Right atrium auricular region (tissue), 2 donors: ENCODE results near the gene TBC1D2. TPM values are rescaled to one million over a fixed set of nuclear protein-coding genes. Genes with fewer than 3 reads are reported as not detected.

Experiments used
- DNase-seq: peaks from one replicate; pipeline ENCODE4 v3.0.0-alpha.2; 2019; ENCODE audit warnings: low spot score
- H3K27ac ChIP-seq, 2 donors: fragments of 200-600 bp; sonication (generic); 1 replicate in 1 of 2; 2 replicates in 1 of 2; pipeline ENCODE4 v1.5.1; 2016 to 2019
- H3K27me3 ChIP-seq, 2 donors: fragments of 200-600 bp; sonication (generic); one replicate each; pipeline versions ENCODE4 v1.5.1 to v1.6.0; 2017 to 2019
- H3K36me3 ChIP-seq: fragments of 200-600 bp; sonication (generic); one replicate; pipeline ENCODE4 v1.5.1; 2016
- H3K4me1 ChIP-seq, 2 donors: fragments of 200-600 bp; sonication (generic); one replicate each; pipeline versions ENCODE4 v1.5.1 to v1.6.0; 2017 to 2019
- H3K4me3 ChIP-seq, 2 donors: fragments of 200-600 bp; sonication (generic); 1 replicate in 1 of 2; 2 replicates in 1 of 2; pipeline ENCODE4 v1.5.1; 2017 to 2019; ENCODE audit warnings: mild to moderate bottlenecking in 1 of 2, moderate library complexity in 1 of 2
- H3K9me3 ChIP-seq, 2 donors: fragments of 200-600 bp; sonication (generic); one replicate each; pipeline ENCODE4 v1.5.1; 2019
- total RNA-seq, 2 donors: library from RNA; depleted of rRNA; stranded (reverse); fragments of >200 nt; gene quantifications; one replicate each; pipeline ENCODE4 v1.1.0, GENCODE V29; 2016
- TF ChIP-seq, protein P1 (sequence below), 2 donors: fragments of 200-600 bp; sonication (generic); IDR thresholded peaks; one replicate each; pipeline ENCODE4 v1.5.1; 2019; ENCODE audit warnings: antibody characterized with exemption in 2 of 2

TBC1D2 gene
- total RNA-seq, 2 donors from 2014 or later, result 2.6 to 4.6 TPM

DNA sequence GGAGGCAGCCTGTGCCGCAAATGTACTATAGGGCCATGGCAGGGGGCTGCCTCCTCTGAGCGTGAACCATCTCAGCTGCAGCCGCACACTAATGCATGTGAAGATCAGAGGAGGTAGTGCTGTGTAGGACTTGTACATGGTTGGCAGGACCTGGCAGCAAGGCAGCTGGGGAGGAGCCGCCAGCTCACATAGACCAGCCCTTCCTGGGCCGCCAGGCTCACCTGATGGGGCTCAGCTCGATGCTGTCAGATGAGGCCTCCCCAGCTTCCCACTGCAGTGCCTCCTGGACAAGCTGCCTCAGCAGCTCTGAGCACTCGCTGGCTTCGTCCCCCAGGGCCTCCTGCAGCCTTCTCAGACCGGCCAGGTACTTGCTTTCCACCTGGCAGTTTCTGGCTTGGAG, 45.0 kb downstream of the TBC1D2 start:
- H3K27ac ChIP-seq, result no peak overlapping the region
- H3K9me3 ChIP-seq, result no peaks in the 10 kb centered on the region
- H3K4me3 ChIP-seq, result no peak overlapping the region
- no peaks in the 10 kb centered on the region for H3K27me3 ChIP-seq
- TF ChIP-seq, protein P1, sequence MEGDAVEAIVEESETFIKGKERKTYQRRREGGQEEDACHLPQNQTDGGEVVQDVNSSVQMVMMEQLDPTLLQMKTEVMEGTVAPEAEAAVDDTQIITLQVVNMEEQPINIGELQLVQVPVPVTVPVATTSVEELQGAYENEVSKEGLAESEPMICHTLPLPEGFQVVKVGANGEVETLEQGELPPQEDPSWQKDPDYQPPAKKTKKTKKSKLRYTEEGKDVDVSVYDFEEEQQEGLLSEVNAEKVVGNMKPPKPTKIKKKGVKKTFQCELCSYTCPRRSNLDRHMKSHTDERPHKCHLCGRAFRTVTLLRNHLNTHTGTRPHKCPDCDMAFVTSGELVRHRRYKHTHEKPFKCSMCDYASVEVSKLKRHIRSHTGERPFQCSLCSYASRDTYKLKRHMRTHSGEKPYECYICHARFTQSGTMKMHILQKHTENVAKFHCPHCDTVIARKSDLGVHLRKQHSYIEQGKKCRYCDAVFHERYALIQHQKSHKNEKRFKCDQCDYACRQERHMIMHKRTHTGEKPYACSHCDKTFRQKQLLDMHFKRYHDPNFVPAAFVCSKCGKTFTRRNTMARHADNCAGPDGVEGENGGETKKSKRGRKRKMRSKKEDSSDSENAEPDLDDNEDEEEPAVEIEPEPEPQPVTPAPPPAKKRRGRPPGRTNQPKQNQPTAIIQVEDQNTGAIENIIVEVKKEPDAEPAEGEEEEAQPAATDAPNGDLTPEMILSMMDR (IDR thresholded peaks at IDR 0.05), result no peak
- H3K4me1 ChIP-seq, result no peaks in the 10 kb centered on the region
- no peaks in the 10 kb centered on the region for H3K36me3 ChIP-seq
- DNase-seq, result no peak

DNA sequence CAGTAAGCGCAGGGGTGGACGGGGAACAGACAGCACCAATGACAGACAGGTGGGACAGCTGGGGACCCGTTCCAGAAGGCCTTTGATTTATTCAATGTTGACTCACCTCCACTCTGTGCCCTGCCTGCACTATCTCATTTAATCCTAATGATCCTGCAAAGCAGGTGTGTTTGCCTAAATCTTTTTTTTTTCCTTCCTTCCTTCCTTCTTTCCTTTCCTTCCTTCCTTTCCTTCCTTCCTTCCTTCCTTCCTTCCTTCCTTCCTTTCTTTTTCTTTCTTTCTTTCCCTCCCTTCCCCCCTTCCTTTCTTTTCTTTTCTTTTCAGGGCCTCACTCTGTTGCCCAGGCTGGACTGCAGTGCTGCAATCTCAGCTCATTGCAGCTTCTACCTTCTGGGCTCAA, 45.9 kb downstream of the TBC1D2 start:
- Histone ChIP-seq H3K9me3 (no peaks in the 10 kb centered on the region), H3K4me3 (no peak overlapping the region), H3K36me3 (no peaks in the 10 kb centered on the region), H3K27me3 (no peaks in the 10 kb centered on the region), H3K27ac (no peak overlapping the region), H3K4me1 (no peaks in the 10 kb centered on the region)
- TF ChIP-seq, protein P1 (IDR thresholded peaks at IDR 0.05), result no peak
- no peak for DNase-seq

DNA sequence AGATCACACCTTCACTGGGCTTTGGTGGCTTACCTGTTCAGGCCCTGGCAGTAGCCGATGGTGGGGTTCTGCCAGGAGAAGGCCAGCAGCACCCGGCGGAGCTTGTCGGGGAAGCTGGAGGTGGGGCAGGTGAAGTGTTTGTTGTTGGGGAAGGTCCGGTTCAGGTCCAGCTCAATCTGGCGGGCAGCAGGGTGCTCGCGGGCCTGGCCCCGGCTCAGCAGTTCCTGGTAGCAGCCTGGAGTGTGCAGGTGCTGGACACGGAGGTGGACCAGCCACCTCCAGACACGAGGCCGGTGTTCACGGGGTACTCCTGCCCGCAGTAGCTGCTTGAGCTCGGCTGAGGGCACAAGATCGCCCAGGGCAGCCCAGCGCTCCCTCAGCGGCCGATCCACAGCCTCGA, 46.8 kb downstream of the TBC1D2 start:
- DNase-seq, result no peak
- Histone ChIP-seq H3K9me3 (no peaks in the 10 kb centered on the region), H3K4me1 (no peaks in the 10 kb centered on the region), H3K27ac (no peak overlapping the region), H3K27me3 (no peaks in the 10 kb centered on the region), H3K36me3 (no peaks in the 10 kb centered on the region), H3K4me3 (no peak overlapping the region)
- TF ChIP-seq, protein P1 (IDR thresholded peaks at IDR 0.05), result no peak

DNA sequence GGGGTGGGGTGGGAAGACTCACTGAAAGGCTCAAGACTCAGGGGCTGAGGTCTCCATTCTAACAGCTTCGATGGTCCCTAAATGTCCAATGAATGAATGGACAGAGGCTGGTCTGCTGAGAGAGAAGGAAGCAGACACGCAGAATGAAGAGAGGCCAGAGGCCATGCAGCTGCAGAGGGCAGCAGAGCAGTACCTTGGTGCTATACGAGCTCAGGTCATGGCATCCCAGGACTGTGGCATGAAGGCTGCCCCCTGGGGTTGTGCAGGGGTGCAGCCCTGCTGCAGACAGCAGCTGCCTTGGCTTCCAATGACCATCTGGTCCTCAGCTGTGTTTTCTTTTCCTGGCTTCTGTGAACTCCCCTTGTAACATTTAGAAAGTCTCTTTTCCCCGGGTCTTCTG, 47.8 kb downstream of the TBC1D2 start:
- no peaks in the 10 kb centered on the region for H3K36me3 ChIP-seq
- no peak overlapping the region for H3K27ac ChIP-seq
- DNase-seq, result no peak
- no peaks in the 10 kb centered on the region for H3K27me3 ChIP-seq
- H3K4me1 ChIP-seq, result no peaks in the 10 kb centered on the region
- TF ChIP-seq, protein P1 (IDR thresholded peaks at IDR 0.05), result no peak
- H3K4me3 ChIP-seq, result no peak overlapping the region
- no peaks in the 10 kb centered on the region for H3K9me3 ChIP-seq

DNA sequence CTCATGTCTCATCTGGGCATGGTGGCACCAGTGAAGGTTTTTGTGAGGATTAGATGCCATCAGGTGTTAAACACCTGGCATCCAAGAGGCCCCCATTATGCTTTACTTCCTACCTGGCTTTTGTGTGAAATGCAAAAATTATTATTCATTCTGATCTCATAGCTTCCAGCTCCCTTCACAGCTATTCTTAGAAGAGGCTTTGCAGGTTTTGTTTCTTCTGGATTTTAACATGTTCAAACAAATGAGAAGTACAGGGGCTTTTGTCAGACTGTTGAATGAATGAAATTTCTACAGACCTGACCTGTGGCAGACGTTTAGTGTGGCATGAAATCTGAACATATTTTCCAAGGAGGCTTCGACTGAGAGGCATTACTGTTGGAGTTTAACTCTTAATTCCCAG, 48.7 kb downstream of the TBC1D2 start:
- H3K4me3 ChIP-seq, result no peak overlapping the region
- TF ChIP-seq, protein P1 (IDR thresholded peaks at IDR 0.05), result no peak
- H3K9me3 ChIP-seq, result no peaks in the 10 kb centered on the region
- no peaks in the 10 kb centered on the region for H3K27me3 ChIP-seq
- no peak for DNase-seq
- H3K36me3 ChIP-seq, result no peaks in the 10 kb centered on the region
- no peak overlapping the region for H3K27ac ChIP-seq
- no peaks in the 10 kb centered on the region for H3K4me1 ChIP-seq

DNA sequence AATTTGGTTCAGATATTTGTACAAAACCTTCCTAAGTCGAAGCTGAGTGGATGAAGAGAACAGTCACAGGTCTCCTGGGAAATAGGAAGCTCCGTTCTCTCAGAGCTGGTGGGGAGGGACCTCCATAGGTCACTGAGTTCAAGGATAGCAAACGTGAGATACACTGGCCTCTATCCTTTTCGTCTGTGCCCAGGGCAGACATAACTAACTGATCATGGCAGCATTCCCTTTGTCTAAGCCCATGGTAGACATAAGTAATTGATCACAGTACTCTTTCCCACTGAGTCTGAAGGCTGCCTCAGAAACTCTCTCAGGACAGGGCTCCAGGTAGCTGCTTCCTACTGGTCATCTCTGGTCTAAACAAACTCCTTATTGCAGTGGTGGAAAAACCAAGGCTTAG, 50.8 kb downstream of the TBC1D2 start:
- no peaks in the 10 kb centered on the region for H3K9me3 ChIP-seq
- no peaks in the 10 kb centered on the region for H3K27me3 ChIP-seq
- no peak overlapping the region for H3K27ac ChIP-seq
- H3K4me3 ChIP-seq, result no peak overlapping the region
- H3K4me1 ChIP-seq, result no peaks in the 10 kb centered on the region
- DNase-seq, result no peak
- TF ChIP-seq, protein P1 (IDR thresholded peaks at IDR 0.05), result no peak
- H3K36me3 ChIP-seq, result no peaks in the 10 kb centered on the region
